Kidney glomerular epithelial cell (primary cell): ENCODE data around the gene TEDDM1.

ENCODE experiments used
- DNase-seq: peaks from one replicate; lab custom pipeline; 2025; lab: John Stamatoyannopoulos, UW

The TEDDM1 gene

GRCh38 chr1:182406012-182406411 lies 5.5 kb upstream of the TEDDM1 start:
- no peak for DNase-seq

GRCh38 chr1:182405578-182405977 lies 5.1 kb upstream of the TEDDM1 start:
- no peak for DNase-seq

GRCh38 chr1:182404781-182405180 lies 4.3 kb upstream of the TEDDM1 start:
- no peak for DNase-seq

- peak; percentile 7 for DNase-seq
These were observed 2.6 kb downstream of the TEDDM1 start for GRCh38 chr1:182397653-182398393.

- no peak for DNase-seq
These were observed 4.6 kb downstream of the TEDDM1 start for GRCh38 chr1:182395906-182396305.

- no peak for DNase-seq
These were observed 6.3 kb downstream of the TEDDM1 start for GRCh38 chr1:182394055-182394775.

- peak; percentile 45 for DNase-seq
These were observed 8.1 kb downstream of the TEDDM1 start for GRCh38 chr1:182392050-182393028.

- DNase-seq = peak; percentile 66
These were observed 9.0 kb downstream of the TEDDM1 start, which contains the start of gene GLUL for GRCh38 chr1:182391362-182392049. Gene GLUL (minus strand): TSS chr1:182391790. CDS start chr1:182388737, 3,053 bp downstream.

GRCh38 chr1:182391028-182391361 lies 9.5 kb downstream of the TEDDM1 start:
- no peak for DNase-seq

GRCh38 chr1:182389619-182390047 lies 10.8 kb downstream of the TEDDM1 start:
- no peak for DNase-seq

- DNase-seq = no peak
These were observed 11.9 kb downstream of the TEDDM1 start for GRCh38 chr1:182388392-182389134.

GRCh38 chr1:182387566-182387965 lies 12.9 kb downstream of the TEDDM1 start:
- DNase-seq = no peak

GRCh38 chr1:182386980-182387379 lies 13.5 kb downstream of the TEDDM1 start:
- DNase-seq = no peak

- DNase-seq = no peak
These were observed 14.3 kb downstream of the TEDDM1 start for GRCh38 chr1:182385885-182386853.

- DNase-seq = no peak
These were observed 16.0 kb downstream of the TEDDM1 start for GRCh38 chr1:182384387-182384960.

GRCh38 chr1:182383934-182384333 lies 16.5 kb downstream of the TEDDM1 start:
- DNase-seq = no peak

GRCh38 chr1:182383037-182383661 lies 17.3 kb downstream of the TEDDM1 start:
- DNase-seq = no peak

GRCh38 chr1:182381962-182382819 lies 18.3 kb downstream of the TEDDM1 start:
- DNase-seq = no peak
